HT-29 (cell line): Measurements from ENCODE around the gene REEP6. TPM values are rescaled to one million over a fixed set of nuclear protein-coding genes. Genes with fewer than 3 reads are reported as not detected.
A peak's percentile ranks its signal among the peaks of the same experiment; 100 is the strongest.
"Not testable (repeated sequence)": the region's sequence is repeated elsewhere in the genome, so short reads cannot be mapped to it uniquely, and the experiment has no call there.

Source experiments
- DNase-seq: peaks from one replicate; pipeline ENCODE4 v3.0.0-alpha.2; 2015; ENCODE audit warnings: low spot score
- total RNA-seq: library from RNA; depleted of rRNA; stranded (reverse); fragments of >200 nt; shearing (Covaris generic); gene quantifications from 2 replicates; pipeline ENCODE4 v1.2.3, GENCODE V29; 2014

REEP6 gene
- total RNA-seq, 1 experiment from 2014 or later = 26.6 TPM

DNA sequence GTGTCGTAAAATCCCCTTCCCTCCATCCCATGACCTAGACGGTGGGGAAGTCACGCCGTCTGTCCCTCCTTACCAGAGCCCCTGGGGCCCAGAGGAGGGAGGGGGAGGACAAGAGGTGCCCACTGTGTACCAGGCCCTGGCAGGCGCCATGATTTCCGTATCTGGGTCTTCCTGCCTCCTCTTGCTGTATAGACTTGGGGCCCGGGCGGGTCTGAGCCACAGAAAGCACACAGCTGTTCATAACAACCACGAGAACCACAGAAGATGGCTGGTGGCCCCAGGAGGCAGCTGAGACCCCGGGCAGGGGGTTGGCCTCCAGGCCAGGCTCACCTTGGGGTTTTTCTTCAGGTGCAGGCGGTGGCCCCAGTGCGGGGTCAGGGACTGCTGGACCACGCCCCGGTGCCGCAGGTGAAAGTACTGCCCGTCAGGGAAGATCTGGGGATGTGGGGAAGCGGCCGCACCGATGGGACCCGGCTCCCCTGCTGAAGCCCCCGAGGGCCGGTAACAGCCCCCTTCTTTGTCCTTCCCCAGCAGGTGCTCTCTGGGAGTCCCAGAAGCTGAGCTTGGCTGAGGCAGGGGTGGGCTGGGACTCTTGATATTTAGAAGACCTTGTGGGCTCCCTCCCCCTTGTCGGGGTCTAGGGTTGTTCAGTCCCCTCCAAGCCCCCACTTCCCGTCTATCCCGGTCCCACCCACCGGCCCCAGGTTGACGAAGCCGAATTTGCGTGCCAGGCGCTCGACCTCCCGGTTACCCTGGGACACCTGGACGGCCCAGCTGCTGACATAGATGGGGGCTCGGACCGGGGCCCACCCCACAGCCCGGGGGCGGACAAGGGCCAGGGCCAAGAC lies 1.3 kb upstream of the REEP6 start:
- no peak for DNase-seq

DNA sequence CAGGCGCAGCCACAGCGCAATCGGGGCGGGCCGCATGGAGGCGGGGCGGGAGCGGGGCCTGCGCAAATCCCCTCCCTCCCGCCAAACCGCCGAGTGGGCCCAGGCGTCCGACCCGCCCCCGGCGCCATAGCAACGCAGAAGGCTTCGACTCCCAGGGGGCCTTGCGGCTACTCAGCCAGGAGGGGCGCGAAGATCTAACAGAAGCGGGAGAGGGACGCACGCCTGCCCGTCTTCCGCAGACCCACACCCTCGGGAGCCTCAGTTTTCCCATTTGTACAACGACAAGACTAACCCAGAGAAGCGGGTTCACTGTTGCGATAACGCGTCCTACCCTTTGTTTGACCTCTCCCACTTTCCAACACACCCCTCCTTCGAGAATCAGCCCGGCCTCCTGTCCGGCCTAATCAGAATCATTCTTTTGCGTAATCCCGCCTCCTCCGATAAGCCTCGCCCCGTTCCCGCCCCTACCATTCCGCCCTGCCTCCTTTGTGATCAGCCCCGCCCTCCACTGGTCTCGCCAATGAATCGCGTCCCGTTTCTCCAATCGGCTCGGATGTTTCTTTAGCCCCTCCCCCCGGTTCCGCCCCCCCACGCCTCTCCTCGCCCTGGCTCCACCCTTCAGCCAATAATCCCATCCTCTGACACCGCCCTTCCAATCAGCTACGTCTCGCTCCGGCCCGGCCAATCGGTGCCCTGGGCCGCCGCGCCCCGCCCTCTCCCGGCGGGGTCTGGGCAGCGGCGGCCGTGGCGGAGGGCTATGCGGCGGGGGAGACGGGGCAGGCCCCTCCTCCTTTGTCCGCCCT lies 469 bp upstream of the REEP6 start, which contains the start of gene PCSK4:
Gene PCSK4 (minus strand): TSS at position 40 of the 803 bp plus-strand sequence. CDS start 4 bp downstream, at position 36.
- peak; percentile 96 for DNase-seq

DNA sequence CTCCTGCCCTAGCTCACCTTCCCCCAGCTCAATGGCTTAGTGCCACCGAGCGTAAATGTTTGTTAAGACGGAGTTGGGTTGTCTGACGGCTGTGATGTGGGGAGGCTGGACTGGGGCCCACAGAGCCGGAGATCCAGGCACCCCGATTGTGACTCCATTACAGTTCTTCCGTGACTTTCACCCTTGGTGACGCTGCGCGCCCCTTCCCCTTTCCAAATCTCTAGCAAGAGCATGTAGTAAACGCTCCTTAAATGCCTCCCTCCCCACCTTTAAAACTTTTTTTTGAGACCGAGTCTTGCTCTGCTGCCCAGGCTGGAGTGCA lies 829 bp downstream of the REEP6 start:
- DNase-seq = no peak

DNA sequence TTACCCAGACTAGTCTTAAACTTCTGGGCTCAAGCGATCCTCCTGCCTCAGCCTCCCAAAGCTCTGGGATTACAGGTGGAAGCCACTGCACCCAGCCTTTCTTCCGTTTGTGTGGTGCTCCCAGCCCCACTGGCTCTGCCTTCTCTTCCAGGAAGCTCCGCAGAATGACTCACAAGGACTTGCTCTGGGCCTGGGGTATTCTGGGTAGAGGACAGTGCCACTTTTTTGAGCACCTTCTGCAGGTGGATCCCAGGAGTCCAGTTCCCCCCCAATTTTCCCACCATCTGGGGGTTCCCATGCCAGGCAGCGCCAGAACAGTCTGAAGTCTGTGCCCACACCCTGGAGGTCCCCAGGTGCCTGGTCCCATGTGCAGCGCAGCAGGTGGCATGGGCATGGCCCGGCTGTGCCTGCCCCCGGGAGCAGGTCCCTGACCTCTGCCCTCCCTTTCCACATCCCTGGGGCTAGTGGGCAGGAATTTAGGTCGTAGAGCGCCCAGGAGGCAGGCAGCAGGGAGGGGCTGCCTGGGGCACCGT lies 1.6 kb downstream of the REEP6 start:
- peak; percentile 43 for DNase-seq

DNA sequence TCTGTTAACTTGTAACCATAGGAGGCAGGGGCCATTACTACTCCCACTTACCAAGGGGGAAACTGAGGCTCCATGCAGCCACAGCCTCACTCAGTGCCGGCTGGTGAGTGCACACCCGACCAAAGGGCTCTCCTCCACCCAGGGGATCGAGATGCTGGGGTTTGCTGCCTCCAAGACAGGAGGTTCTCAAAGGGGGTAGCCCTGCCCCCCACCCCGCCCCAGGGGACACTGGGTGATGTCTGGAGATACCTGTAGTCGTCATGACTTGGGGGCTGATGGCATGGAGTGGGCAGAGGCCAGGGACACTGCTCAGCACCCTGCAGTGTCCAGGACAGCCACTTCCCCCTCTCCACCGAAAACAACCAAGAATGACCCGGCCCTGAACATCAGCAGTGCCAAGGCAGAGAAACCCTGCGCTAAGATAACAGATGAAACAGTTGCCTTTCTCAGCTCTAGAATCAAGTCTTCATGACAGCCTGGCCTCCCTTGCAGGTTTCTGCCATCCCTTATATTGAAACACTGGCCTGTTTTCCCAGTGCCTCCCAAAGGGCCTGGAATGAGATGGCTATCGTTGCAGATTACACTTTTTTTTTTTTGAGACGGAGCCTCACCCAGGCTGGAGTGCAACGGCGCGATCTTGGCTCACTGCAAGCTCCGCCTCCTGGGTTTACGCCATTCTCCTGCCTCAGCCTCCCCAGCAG lies 3.3 kb downstream of the REEP6 start:
- no peak for DNase-seq

DNA sequence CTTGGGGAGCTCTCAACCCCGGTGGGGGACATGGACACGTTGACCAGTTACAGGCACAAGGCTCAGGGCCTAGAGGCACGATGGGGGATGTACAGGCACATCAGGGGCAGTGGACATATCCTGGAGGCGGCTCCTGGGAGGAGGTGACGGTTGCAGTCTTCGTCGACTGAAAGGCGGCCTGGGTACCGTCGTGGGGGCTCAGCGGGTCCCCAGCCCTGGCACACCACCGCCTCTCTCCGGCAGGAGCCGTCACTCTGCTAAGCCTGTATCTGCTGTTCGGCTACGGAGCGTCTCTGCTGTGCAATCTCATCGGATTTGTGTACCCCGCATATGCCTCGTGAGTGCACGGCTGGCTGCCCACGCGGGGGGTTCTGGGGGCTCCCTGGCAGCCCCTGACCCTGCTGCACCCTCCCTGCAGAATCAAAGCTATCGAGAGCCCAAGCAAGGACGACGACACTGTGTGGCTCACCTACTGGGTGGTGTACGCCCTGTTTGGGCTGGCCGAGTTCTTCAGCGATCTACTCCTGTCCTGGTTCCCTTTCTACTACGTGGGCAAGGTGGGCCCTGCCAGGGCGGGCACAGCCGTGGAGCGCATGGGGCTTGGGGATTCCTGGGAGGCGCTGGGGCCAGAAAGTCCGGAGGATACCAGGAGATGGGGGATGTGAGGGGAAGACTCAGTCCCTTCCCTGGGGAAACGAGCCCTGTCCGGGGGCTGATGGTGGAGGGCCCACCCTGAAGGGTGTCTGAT lies 4.2 kb downstream of the REEP6 start:
- no peak for DNase-seq

DNA sequence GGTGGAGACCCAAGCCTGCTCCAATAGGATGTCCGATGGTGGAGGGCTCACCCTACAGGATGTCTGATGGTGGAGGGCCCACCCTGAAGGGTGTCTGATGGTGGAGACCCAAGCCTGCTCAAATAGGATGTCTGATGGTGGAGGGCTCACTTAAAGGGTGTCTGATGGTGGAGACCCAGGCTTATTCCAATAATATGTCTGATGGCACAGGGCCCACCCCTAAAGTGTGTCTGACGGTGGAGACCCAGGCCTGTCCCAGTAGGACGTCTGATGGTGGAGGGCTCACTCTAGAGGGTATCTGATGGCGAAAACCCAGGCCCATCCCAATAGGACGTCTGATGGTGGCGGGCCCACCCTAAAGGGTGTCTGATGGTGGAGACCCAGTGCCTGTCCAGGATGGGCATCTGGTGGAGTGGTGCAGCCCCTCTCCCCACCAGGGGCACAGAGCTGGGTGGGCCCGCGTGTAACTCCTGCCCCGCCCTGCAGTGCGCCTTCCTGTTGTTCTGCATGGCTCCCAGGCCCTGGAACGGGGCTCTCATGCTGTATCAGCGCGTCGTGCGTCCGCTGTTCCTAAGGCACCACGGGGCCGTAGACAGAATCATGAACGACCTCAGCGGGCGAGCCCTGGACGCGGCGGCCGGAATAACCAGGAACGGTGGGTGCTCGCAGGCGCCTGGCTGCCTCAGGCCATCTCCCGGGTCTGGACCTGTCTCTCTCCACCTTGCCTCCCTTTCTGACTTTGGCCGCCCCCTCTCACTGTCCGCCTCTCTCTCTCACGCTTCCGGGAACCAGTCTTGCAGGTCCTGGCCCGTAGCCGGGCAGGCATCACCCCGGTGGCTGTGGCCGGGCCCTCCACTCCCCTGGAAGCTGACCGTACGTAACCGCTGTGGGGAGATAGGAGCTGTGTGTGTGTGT lies 5.1 kb downstream of the REEP6 start:
- no peak for DNase-seq

DNA sequence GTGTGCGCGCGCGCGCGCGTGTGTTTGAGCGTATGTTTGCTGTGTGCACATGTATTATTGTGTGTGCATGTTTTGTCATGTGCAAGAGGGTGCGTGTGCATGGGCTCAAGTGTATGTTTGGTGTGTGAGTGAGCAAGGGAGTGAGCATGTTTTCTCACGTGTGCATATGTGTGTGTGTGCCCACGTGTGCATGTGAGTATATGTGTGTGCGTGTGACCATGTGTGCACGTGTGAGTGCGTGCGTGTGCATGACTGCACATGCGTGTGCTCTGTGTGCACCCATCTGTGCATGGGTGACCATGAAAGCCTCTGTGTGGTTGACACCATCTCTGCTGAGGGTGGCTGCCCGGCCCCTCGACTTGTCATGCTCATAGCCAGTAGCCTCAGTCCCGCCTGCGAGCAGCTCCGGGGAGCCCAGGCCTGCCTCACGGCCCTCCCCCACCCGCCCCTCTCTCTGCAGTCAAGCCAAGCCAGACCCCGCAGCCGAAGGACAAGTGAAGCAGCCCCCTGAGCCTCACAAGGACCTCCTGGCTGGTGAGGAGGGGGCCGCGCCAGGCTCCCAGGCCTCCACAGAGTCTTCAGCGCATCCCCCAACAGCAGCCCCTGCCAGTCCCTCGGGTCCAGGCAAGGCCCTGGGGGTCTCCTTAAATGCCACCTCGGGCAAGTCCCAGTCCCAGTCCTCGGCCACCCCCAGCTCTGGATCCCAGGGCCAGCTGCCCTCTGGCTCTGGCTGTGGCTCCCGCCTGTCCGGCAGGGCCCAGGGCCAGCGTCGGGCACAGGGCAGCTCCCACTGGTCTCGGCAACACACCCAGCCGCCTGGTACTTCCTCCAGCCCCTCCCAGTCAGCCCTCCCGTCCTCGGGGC lies 6.0 kb downstream of the REEP6 start:
- DNase-seq = no peak

DNA sequence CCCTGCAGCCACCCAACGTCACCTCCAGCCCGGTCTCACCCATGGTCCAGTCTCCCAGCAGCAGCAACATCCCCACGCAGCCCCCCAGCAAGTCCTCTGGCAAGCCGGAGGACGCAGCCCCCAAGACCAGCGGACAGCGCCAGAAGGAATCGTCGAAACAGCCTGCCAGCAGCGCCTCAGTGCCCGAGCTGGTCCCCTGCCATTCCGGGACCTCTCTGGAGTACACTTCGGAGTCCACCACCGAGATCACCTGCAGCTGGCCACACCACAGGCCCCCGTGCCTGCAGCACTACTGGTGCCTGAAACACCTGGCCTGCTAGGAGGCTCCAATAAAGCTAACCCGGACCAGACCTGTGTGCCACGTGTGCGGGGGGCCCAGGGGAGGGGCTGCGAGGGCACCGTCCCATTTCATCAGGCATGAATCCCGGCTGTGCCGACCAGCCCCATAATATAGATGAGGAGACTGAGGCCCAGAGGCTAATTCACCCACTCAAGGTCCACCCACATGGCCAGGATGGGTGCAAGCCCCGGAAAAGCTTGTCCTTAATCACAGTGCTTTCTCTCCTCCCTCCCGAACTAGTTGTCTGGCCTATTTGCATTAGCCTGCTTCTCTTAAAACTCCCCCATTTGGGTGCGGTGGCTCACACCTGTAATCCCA lies 6.7 kb downstream of the REEP6 start:
- no peak for DNase-seq

DNA sequence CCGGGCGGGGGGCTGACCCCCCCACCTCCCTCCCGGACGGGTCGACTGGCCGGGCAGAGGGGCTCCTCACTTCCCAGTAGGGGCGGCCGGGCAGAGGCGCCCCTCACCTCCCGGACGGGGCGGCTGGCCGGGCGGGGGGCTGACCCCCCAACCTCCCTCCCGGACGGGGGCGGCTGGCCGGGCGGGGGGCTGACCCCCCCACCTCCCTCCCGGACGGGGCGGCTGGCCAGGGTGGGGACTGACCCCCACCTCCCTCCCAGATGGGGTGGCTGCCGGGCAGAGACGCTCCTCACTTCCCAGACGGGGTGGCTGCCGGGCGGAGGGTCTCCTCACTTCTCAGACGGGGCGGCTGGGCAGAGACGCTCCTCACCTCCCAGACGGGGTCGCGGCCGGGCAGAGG lies 8.2 kb downstream of the REEP6 start:
- DNase-seq = not testable (repeated sequence)

DNA sequence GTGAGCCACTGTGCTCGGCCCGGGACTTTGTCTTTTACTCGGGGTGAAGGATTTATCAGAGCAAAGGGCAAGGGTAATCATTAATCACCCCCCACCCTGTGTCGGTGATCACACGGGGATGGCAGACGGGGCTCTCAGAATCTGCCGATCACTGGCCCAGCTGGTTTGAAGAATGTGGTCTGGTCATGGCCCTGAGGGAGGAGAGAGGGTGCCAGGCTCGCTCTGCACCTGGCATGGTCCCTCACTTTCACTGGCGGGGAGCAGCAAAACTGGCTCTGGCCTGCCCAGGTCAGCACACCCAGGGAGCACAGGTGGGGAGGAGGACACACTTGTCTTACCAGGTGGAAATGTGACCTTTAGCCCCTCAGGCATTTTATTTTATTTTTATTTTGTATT lies 10.2 kb downstream of the REEP6 start:
- peak; percentile 62 for DNase-seq

DNA sequence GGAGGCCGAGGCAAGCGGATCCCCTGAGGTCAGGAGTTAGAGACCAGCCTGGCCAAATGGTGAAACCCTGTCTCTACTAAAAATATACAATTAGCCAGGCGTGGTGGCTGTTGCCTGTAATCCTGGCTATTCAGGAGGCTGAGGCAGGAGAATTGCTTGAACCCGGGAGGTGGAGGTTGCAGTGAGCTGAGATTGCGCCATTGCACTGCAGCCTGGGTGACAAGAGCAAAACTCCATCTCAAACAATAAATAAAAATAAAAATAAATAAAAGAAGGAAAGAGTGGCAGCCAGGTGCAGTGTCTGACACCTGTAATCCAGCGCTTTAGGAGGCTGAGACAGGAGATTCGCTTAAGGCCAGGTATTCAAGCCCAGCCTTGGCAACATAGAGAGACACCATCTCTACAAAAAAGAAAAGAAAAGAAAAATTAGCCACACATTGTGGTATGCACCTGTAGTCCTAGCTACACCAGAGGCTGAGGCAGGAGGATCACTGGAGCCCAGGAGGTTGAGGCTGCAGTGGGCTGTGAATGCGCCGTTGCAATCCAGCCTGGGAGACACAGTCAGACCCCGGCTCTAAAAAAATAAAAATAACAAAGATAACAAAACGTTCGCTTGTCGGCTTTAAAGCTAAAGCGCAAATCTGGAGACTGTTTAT lies 11.6 kb downstream of the REEP6 start:
- DNase-seq = no peak

DNA sequence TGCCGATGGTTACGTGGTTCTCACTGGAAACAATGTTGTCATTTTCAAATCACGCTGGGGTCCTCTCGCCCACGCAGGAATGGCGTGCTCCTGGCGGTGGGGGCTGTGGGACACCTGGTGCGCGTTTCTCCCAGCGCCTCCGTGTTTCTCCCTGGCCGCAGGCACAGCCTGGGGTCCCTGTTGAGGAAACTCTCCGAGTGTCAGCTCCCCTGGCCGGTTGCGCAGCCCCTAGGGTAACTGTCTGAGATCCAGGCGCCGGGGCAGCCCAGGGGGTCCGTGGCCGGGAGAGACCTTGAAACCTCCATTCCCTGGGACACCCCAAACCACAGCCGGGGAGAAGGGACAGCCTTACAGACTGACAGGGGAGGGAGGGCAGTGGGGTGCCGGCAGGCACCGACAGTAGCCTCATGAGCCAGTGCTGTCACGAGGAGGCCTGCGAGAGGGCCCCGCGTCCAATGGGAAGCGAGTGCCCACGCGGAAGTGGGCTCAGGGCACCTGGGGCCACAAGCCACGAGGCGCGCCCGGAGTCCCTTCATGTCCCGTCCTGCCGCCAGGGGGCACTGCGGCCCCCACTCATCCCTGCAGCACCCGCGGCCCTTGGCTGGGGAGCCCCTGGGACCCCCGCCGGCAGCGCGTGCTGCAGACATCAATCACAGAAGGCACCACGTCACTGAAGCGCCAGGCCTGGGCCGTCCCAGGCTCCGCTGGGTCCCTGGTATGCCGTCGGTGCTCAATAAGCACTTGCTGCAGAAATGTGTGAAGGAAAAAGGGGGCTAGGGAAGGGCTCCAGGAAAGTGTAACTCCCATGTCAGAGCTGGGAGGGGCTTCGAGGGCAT lies 12.3 kb downstream of the REEP6 start:
- no peak for DNase-seq

DNA sequence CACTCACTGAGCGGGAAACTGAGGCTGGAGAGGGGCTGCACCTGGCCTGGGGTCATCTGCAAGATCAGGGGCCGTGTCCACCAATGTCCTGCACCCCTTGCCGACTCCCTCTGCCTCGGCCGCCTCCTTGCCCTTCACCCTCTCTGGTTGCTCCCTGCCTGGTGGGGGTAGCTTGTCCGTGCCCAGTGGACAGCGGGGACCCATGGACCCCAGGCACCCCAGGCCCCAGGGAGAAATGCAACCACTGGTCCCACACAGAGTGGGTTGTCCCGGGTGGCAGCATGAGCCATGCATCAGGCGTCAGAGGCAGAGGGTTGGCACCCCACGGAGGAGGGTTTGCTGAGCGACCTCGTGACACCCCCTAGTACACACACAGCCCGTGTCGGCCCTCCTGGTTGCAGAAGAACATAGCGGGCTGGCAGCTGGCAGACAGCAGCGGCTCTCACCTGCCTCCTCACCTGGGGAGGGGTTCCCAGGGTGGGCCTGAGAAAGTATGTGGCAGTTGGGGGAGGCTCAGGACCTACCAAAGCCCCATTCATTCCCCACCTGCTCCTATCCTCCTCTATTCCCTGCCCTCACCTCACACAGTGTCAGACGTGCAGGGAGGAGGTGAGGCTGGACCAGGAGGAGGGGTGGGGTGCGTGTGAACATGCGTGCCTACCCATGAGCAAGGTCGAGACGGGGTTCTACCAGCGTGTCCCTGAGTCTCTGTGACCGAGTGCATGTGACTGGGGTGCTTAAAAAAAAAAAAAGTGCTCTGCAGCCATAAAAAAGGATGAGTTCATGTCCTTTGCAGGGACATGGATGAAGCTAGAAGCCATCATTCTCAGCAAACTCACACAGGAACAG lies 13.2 kb downstream of the REEP6 start:
- no peak for DNase-seq

DNA sequence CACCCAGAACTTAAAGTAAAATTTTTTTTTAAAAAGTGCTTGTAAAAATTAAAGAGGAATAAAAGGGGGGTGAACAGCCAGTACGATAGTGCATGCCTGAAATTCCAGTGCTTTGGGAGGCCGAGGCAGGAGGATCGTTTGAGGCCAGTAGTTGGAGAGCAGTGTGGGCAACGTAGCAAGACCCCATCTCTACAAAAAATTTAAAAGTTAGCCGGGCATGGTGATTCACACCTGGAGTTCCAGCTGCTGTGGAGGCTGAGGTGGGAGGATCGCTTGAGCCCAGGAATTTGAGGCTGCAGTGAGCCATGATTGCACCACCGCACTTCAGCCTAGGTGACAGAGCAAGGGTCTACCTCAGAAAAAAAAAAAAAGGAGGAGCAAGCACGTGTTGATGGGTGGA lies 14.0 kb downstream of the REEP6 start:
- DNase-seq = no peak
